GM23248 (cell line): Measurements from ENCODE around the gene COPG2.

Experiments used
- EZH2 ChIP-seq: fragments of 200-600 bp; sonication (generic); IDR thresholded peaks from 2 replicates; pipeline ENCODE4 v1.6.1; 2018; ENCODE audit warnings: antibody characterized with exemption, mild to moderate bottlenecking; ENCODE audit not compliant: insufficient read depth, poor library complexity, severe bottlenecking
- EZH2phosphoT487 ChIP-seq: fragments of 200-600 bp; sonication (generic); IDR thresholded peaks from 2 replicates; pipeline ENCODE4 v1.6.1; 2018; ENCODE audit warnings: antibody characterized with exemption, moderate library complexity, mild to moderate bottlenecking, low read depth; ENCODE audit not compliant: insufficient read depth

DNA sequence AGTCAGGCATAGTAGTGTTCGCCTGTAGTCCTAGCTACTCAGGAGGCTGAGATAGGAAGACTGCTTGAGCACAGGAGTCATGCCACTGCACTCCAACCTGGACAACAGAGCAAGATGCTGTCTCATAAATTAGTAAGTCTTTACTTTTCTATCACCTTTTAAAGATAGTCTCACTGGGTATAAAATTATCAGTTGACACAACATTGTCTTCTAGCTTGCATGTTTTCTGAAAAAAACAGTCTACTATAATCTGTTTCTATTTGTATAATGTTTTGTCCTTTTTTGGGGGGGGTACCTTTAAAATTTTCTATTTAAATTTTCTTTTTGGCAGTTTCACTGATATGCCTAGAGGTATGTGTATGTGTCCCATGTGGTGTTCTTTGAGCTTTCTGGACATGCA, 39.6 kb downstream of the COPG2 start:
- TF ChIP-seq EZH2 (no peak), EZH2phosphoT487 (no peak)
